Caco-2 (cell line): ENCODE results near the gene OTUD4. TPM values are rescaled to one million over a fixed set of nuclear protein-coding genes. Genes with fewer than 3 reads are reported as not detected.
A peak's percentile ranks its signal among the peaks of the same experiment; 100 is the strongest.
"Not testable (repeated sequence)": the region's sequence is repeated elsewhere in the genome, so short reads cannot be mapped to it uniquely, and the experiment has no call there.

ENCODE experiments used
- BruUV-seq: library from RNA; stranded (reverse); fragments of 400-500 nt; replicated peaks from 2 replicates; lab custom pipeline; 2021; lab: Mats Ljungman, UMichigan
- CTCF ChIA-PET: fragments of 300-600 bp; sonication (Branson Sonifier 250); formaldehyde crosslinking; loops from one replicate; lab custom pipeline; 2022; ENCODE audit warnings: antibody characterized with exemption; lab: Charles Lee
- POLR2A ChIA-PET: fragments of 300-600 bp; sonication (Branson Sonifier 250); formaldehyde crosslinking; loops from one replicate; lab custom pipeline; 2022; ENCODE audit warnings: antibody characterized with exemption; lab: Charles Lee
- DNase-seq, 2 experiments: peaks; one replicate each; pipeline versions ENCODE4 v3.0.0 to v3.0.0-alpha.2; 2020 to 2022
- H3K27me3 ChIP-seq: replicated peaks from 2 replicates; pipeline ENCODE4 v1.6.0; 2011; ENCODE audit warnings: low read length; ENCODE audit not compliant: control insufficient read depth, insufficient read depth
- H3K36me3 ChIP-seq: 2 replicates; pipeline ENCODE4 v1.5.1; 2011; ENCODE audit warnings: low read length; ENCODE audit not compliant: control insufficient read depth, insufficient read depth
- H3K4me1 ChIP-seq: fragments of 250-450 bp; sonication (Bioruptor Pico); 2 replicates; pipeline ENCODE4 v1.5.1; 2020; ENCODE audit warnings: mild to moderate bottlenecking
- H3K4me3 ChIP-seq: 2 replicates; pipeline ENCODE4 v1.5.1; 2011; ENCODE audit warnings: low read depth, mild to moderate bottlenecking, control low read depth, low read length
- H3K9me3 ChIP-seq: fragments of 250-450 bp; sonication (Bioruptor Pico); 2 replicates; pipeline ENCODE4 v1.5.1; 2020; ENCODE audit warnings: mild to moderate bottlenecking, moderate library complexity
- H3K27ac Mint-ChIP-seq: one replicate; pipeline ENCODE4 v1.8.0; 2022; ENCODE audit warnings: mixed read lengths; ENCODE audit not compliant: unreplicated experiment
- H3K27me3 Mint-ChIP-seq: one replicate; pipeline ENCODE4 v1.8.0; 2022; ENCODE audit warnings: mixed read lengths; ENCODE audit not compliant: insufficient read depth, unreplicated experiment
- H3K36me3 Mint-ChIP-seq: one replicate; pipeline ENCODE4 v1.8.0; 2022; ENCODE audit warnings: mild to moderate bottlenecking, mixed read lengths; ENCODE audit not compliant: insufficient read depth, unreplicated experiment
- H3K4me1 Mint-ChIP-seq: one replicate; pipeline ENCODE4 v1.8.0; 2022; ENCODE audit warnings: low read depth, mixed read lengths; ENCODE audit not compliant: unreplicated experiment
- H3K4me3 Mint-ChIP-seq: one replicate; pipeline ENCODE4 v1.8.0; 2022; ENCODE audit warnings: mild to moderate bottlenecking, moderate library complexity, mixed read lengths; ENCODE audit not compliant: unreplicated experiment
- H3K9me3 Mint-ChIP-seq: one replicate; pipeline ENCODE4 v1.8.0; 2022; ENCODE audit warnings: mixed read lengths; ENCODE audit not compliant: unreplicated experiment
- CTCF ChIP-seq, 2 experiments: fragments of 200-600 bp in 1 of 2; IDR thresholded peaks; 1 replicate in 1 of 2; 2 replicates in 1 of 2; pipeline versions ENCODE4 v1.5.1 to v1.8.0; 2011 to 2022; ENCODE audit warnings: antibody characterized with exemption in 1 of 2, control low read depth in 1 of 2, inconsistent platforms in 1 of 2, low read depth in 1 of 2, low read length in 1 of 2, mild to moderate bottlenecking in 1 of 2, moderate library complexity in 1 of 2; ENCODE audit not compliant: insufficient read depth in 1 of 2, severe bottlenecking in 1 of 2, unreplicated experiment in 1 of 2
- intact Hi-C: fragments of 100-400 bp; cut with micrococcal nuclease; formaldehyde crosslinking; loops from one replicate; pipeline ENCODE4 v1.10.0; 2022; ENCODE audit not compliant: unreplicated experiment
- total RNA-seq: library from RNA; stranded (reverse); gene quantifications from 2 replicates; pipeline ENCODE4 v1.2.3, GENCODE V29; 2022

OTUD4 gene
- total RNA-seq, 1 experiment from 2014 or later = 34.5 TPM

- no TSS peak for BruUV-seq
- no peaks in the 10 kb centered on the region for H3K9me3 Mint-ChIP-seq
- CTCF ChIA-PET = no interaction called here
These were observed 1.8 kb upstream of the OTUD4 start for GRCh38 chr4:145182222-145182621.

DNA sequence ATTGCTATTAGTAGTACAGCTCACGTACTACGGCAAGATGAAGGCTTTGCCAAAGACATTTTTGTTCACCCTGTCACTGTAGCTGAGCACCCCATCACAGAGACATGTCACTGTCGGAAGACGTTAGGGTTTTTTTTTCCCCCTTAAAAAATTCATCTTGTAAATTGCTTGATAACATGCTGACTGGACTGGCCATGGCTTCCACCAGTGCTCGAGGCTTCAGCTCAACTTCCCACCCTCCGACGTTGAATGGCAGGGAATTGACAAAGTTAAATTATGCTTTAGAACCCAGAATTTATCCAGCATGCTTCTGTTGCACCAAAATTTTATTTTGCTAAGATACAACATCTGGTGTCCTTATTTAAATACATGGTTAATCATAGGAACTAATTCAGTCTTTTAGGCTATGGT is 707 bp upstream of the OTUD4 start:
- Mint-ChIP-seq H3K27ac (peak overlapping the region; percentile 87), H3K27me3 (no peaks in the 10 kb centered on the region), H3K4me3 (peak overlapping the region; percentile 89), H3K36me3 (peaks cover 4% of the 10 kb centered on the region), H3K9me3 (no peaks in the 10 kb centered on the region), H3K4me1 (peaks cover 10% of the 10 kb centered on the region)
- Histone ChIP-seq H3K27me3 (no peaks in the 10 kb centered on the region), H3K9me3 (no peaks in the 10 kb centered on the region), H3K36me3 (no peaks in the 10 kb centered on the region), H3K4me3 (peak overlapping the region; percentile 63), H3K4me1 (peaks cover 9% of the 10 kb centered on the region; the same call in 1 of the 2 replicates)
- ChIA-PET CTCF (no interaction called here), POLR2A (interaction anchor here (0.7 kb wide), 2 partner anchors 77 to 83 kb away, joined by 3 to 5 read pairs; partner anchors contain the start of genes ABCE1 and ANAPC10)
- TSS peak; percentile 48 for BruUV-seq
- no peak for DNase-seq
- intact Hi-C loops = no loop called here
- no peak for TF ChIP-seq CTCF (IDR thresholded peaks at IDR 0.05; ENCODE audit: insufficient read depth in 1 of 2, low read depth in 1 of 2, low read length in 1 of 2, severe bottlenecking in 1 of 2, unreplicated experiment in 1 of 2)

More at GRCh38 chr4:145182222-145182621, 1.8 kb upstream of the OTUD4 start:
- H3K36me3 ChIP-seq = no peaks in the 10 kb centered on the region
- TF ChIP-seq CTCF (IDR thresholded peaks at IDR 0.05; ENCODE audit: insufficient read depth in 1 of 2, low read depth in 1 of 2, low read length in 1 of 2, severe bottlenecking in 1 of 2, unreplicated experiment in 1 of 2) = no peak
- H3K4me3 ChIP-seq = no peak overlapping the region
- H3K4me1 ChIP-seq = peaks cover 6% of the 10 kb centered on the region; the same call in 1 of the 2 replicates
- no peaks in the 10 kb centered on the region for H3K27me3 ChIP-seq
- Mint-ChIP-seq H3K4me3 (no peak overlapping the region), H3K36me3 (peaks cover 4% of the 10 kb centered on the region), H3K4me1 (peaks cover 10% of the 10 kb centered on the region), H3K27me3 (no peaks in the 10 kb centered on the region), H3K27ac (no peak overlapping the region)
- POLR2A ChIA-PET = interaction anchor here (0.7 kb wide), 2 partner anchors 51 to 453 kb away, joined by 4 to 5 read pairs; no protein-coding TSS in a partner anchor
- intact Hi-C loops = no loop called here
- no peaks in the 10 kb centered on the region for H3K9me3 ChIP-seq
- no peak for DNase-seq

GRCh38 chr4:145179861-145180297 is 510 bp downstream of the OTUD4 start:
- H3K4me1 ChIP-seq, H3K27me3 Mint-ChIP-seq, H3K4me1 Mint-ChIP-seq, H3K9me3 ChIP-seq, H3K36me3 ChIP-seq, H3K27me3 ChIP-seq, H3K9me3 Mint-ChIP-seq, H3K36me3 Mint-ChIP-seq, BruUV-seq, CTCF ChIA-PET: not testable (repeated sequence)
- intact Hi-C loops = loop anchor here (1.0 kb wide), 1 partner anchor 439 kb away; the partner anchor contains the start of gene MMAA
- Mint-ChIP-seq H3K27ac (peak overlapping the region; percentile 57), H3K4me3 (peak overlapping the region; percentile 89)
- peak in 1 of 2 experiments; percentile 52 for DNase-seq
- POLR2A ChIA-PET = interaction anchor here (1.6 kb wide), 1 partner anchor 82 kb away, joined by 5 read pairs; the partner anchor contains the start of genes ABCE1 and ANAPC10
- H3K4me3 ChIP-seq = peak overlapping the region; percentile 63
